GM19324 (cell line): Measurements from ENCODE around the gene NFIA.

ENCODE experiments used
- ATAC-seq: cut with Tn5 transposase; IDR thresholded peaks from one replicate; pipeline ENCODE4 v1.9.1; 2021; ENCODE audit warnings: mild to moderate bottlenecking, moderate library complexity; ENCODE audit not compliant: unreplicated experiment, low FRiP score

The NFIA gene

DNA sequence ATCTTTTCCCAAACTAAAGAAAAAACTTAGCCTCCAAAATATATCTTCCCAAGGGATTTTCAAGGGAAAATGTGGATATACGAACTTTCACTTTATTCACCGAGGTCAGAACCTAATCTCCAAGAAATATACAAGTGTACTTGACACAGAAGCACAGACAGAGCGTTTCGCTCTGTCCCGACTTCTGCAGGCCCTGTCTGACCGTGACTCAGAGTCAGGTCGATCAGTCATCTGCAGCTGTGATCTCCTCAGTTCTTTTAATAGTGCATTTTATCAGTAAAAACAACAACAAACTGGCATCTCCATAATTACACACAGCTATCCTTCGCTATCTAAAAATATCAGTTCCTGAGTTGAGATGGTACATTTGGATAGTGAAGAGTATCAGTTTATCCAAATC lies 416.0 kb downstream of the NFIA start:
- no peak for ATAC-seq

- no peak for ATAC-seq
Observed at GRCh38 chr1:61501971-61502916, 419.9 kb downstream of the NFIA start.

DNA sequence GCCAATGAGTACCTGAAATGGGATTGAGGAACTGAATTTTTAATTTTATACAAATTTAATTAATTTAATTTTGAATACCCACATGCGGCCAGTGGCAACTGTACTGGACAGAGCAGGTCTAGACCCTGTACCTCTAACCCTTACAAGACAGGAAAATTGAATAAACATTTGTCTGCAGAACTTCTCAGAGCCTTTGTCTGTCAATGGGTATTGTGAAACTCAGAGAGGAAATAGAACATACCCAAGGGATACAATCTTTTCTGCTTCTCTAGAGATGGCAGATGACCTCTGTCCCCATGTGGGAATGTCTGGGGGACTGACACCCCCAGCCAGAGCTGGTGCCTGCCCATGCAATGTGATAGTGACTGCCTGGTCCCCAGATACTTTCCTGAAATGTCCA lies 421.9 kb downstream of the NFIA start:
- ATAC-seq: no peak

- no peak for ATAC-seq
Observed at GRCh38 chr1:61504852-61505390, 422.6 kb downstream of the NFIA start.

DNA sequence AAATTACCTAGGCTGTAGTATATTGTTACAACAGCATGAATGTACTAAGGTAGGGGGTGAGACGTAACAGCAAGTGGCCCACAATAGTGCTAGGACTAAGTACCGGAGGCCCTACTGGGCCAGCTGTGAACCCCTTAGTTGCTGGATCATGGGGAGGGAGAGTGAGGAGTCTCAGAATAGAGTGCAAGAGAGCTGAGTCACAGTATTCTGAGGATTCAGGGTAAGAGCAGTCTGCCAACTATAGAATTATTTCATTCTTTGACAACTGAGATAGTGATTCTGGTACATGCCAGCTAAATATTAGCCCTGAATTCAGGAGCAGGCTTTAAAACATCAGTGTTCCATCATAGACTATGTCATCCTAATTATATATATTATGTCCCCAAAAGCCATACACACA lies 423.9 kb downstream of the NFIA start:
- no peak for ATAC-seq

GRCh38 chr1:61506944-61507500 lies 424.7 kb downstream of the NFIA start:
- no peak for ATAC-seq
